Stimulated activated naive CD8-positive, alpha-beta T cell treated with anti-CD3 and anti-CD28 coated beads, Interleukin-15, amount 100 ng/mL, for 72 hours (primary cell): ENCODE results near the gene HOXD13.

Source experiments
- ATAC-seq: fragments of 150-1000 bp; cut with Tn5 transposase; 2 replicates; pipeline ENCODE4 v1.10.0; 2021; ENCODE audit warnings: mild to moderate bottlenecking, moderate library complexity
- DNase-seq, 2 donors: peaks; one replicate each; pipeline ENCODE4 v3.0.0; 2021 to 2022
- H3K27ac Mint-ChIP-seq, 2 donors: one replicate each; pipeline ENCODE4 v1.8.0; 2022; ENCODE audit warnings: mild to moderate bottlenecking in 2 of 2, mixed read lengths in 2 of 2, moderate library complexity in 2 of 2
- H3K27me3 Mint-ChIP-seq: one replicate; pipeline ENCODE4 v1.8.0; 2022; ENCODE audit warnings: mixed read lengths
- H3K4me1 Mint-ChIP-seq: one replicate; pipeline ENCODE4 v1.8.0; 2022; ENCODE audit warnings: mild to moderate bottlenecking, mixed read lengths
- H3K4me3 Mint-ChIP-seq, 2 donors: one replicate each; pipeline ENCODE4 v1.8.0; 2022; ENCODE audit warnings: mild to moderate bottlenecking in 2 of 2, mixed read lengths in 2 of 2, moderate library complexity in 1 of 2
- H3K9me3 Mint-ChIP-seq, 2 donors: one replicate each; pipeline ENCODE4 v1.8.0; 2022; ENCODE audit warnings: mixed read lengths in 2 of 2

The HOXD13 gene

GRCh38 chr2:176078541-176079284 lies 13.8 kb upstream of the HOXD13 start:
- peaks cover 36% of the 10 kb centered on the region for H3K4me1 Mint-ChIP-seq
- H3K27ac Mint-ChIP-seq, result peak overlapping the region in 1 of 2 donors; percentile 82

DNA sequence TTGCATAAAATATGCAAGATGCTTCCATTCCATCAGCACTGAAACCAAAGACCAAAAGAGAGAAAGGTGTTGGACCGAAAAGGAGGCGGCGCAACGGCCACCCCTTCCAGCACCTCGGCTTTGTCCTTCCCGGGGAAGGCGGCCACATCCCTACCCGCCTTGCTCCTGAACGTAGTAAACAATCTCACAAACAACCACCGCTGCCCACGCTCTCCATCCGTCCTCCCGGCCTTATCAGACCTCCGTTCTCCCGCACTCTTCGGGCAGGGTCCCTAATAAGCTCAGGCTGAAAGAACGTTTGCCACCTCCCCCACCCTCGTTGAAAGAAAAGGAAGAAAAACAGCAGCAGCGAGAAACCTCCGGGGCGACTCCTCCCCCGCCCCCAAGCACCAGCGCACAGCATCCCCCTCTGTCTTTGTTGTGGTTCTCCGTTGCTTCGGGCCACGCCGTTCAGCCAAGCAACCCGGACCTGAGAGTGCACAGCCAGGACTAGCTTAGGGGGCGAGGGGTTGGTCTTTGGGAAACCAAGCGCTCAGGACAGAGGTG lies 13.2 kb upstream of the HOXD13 start:
- H3K9me3 Mint-ChIP-seq, result peaks cover 17 to 54% of the 10 kb centered on the region in 2 donors
- H3K4me3 Mint-ChIP-seq, result peak overlapping the region; percentile 36 to 81
- DNase-seq, result no peak
- H3K4me1 Mint-ChIP-seq, result peaks cover 36% of the 10 kb centered on the region
- peaks cover 92% of the 10 kb centered on the region for H3K27me3 Mint-ChIP-seq
- H3K27ac Mint-ChIP-seq, result peak overlapping the region in 1 of 2 donors; percentile 82
- ATAC-seq, result no peak

More at GRCh38 chr2:176078541-176079284, 13.8 kb upstream of the HOXD13 start:
- no peak overlapping the region for H3K4me3 Mint-ChIP-seq
- ATAC-seq (no peak), DNase-seq (no peak)
- H3K27me3 Mint-ChIP-seq, result peaks cover 92% of the 10 kb centered on the region
- peaks cover 13 to 48% of the 10 kb centered on the region in 2 donors for H3K9me3 Mint-ChIP-seq

- no peak for DNase-seq
- peak; percentile 54 for ATAC-seq
- H3K9me3 Mint-ChIP-seq, result peaks cover 17 to 56% of the 10 kb centered on the region in 2 donors
- H3K27me3 Mint-ChIP-seq, result peaks cover 92% of the 10 kb centered on the region
- peaks cover 40% of the 10 kb centered on the region for H3K4me1 Mint-ChIP-seq
- peak overlapping the region; percentile 36 to 81 for H3K4me3 Mint-ChIP-seq
- H3K27ac Mint-ChIP-seq, result peak overlapping the region in 1 of 2 donors; percentile 82
Measured at GRCh38 chr2:176079831-176080539, 12.5 kb upstream of the HOXD13 start.

DNA sequence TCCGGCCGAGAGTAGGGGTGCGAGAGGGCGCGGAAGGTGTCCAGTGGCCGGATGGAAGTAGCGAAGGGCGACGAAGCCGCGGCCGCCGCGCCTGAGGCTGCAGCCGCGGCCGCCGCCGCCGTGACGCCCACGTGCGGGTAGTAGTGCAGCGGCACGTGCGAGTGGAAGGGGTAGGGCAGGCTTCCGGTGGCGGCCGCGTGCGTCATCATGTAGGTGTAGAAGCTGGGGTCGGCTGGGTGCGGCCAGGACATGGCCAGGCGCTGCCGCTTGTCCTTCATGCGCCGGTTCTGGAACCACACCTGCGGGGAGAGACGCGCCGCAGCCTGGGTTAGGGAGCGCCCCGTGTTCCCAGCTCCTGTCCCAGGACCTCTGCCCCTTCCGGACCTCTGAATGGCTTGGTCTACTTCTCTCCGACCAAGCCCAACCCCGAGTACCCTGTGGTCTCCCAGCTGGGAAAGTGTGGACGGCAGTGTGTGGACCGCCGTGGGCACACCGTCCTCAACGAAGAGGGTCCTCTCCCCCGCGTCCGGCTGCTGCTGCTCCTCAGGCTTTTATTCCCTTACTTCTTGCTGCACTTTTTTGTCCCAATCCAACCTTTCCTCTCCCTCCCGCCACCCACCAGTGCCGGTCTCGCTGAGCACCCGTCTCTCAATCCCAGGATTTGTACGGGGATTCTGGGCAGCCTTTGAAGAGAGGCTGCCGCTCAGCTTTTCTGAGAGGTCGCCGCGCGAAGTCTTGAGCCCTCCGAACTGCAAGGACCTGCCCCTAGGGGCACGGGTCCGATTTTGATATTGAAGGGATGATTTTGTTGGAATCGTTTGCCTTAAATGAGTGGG lies 11.8 kb upstream of the HOXD13 start:
- DNase-seq (no peak), ATAC-seq (peak; percentile 31)
- peaks cover 92% of the 10 kb centered on the region for H3K27me3 Mint-ChIP-seq
- peaks cover 43% of the 10 kb centered on the region for H3K4me1 Mint-ChIP-seq
- H3K9me3 Mint-ChIP-seq, result peaks cover 17 to 52% of the 10 kb centered on the region in 2 donors
- peak overlapping the region in 1 of 2 donors; percentile 52 for H3K4me3 Mint-ChIP-seq
- H3K27ac Mint-ChIP-seq, result peak overlapping the region in 1 of 2 donors; percentile 87

- Mint-ChIP-seq H3K27me3 (peaks cover 92% of the 10 kb centered on the region), H3K4me3 (peak overlapping the region in 1 of 2 donors; percentile 62), H3K4me1 (peaks cover 43% of the 10 kb centered on the region), H3K9me3 (peaks cover 16 to 45% of the 10 kb centered on the region in 2 donors), H3K27ac (peak overlapping the region in 1 of 2 donors; percentile 87)
- ATAC-seq (no peak), DNase-seq (no peak)
Measured at GRCh38 chr2:176081376-176081836, 11.1 kb upstream of the HOXD13 start.

DNA sequence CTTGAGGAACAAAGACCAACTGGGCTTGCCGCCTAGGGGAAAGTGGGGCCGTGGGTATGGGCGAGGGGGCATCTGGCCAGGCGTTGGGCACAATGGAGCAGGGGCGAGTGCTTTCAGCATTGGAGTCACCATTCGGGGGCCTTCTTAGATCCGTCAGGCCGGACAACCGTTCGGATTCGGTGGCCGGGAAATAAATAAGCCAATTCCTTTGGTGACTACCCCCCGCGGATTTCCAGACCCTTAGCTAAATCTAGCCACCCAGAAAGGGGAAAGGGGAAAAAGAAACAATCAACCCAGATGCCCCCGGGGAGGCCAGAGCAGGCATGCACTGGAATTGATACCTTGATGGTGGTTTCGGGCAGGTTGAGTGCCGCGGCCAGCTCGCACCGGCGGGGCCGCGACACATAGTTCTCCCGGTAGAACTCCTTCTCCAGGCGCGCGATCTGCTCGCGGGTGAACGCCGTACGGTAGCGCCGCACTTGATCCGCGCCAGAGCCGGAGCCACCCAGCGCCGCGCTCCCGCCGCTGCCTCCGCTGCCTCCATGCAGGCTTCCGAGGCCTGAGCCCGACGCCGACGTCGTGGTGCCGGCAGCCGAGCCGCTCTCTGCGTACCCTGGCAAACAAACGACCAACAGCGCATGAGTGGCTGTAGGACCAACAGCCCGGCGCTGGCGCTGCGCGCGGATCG lies 10.5 kb upstream of the HOXD13 start:
- no peak for ATAC-seq
- peaks cover 92% of the 10 kb centered on the region for H3K27me3 Mint-ChIP-seq
- no peak for DNase-seq
- peaks cover 12 to 45% of the 10 kb centered on the region in 2 donors for H3K9me3 Mint-ChIP-seq
- H3K4me1 Mint-ChIP-seq, result peaks cover 43% of the 10 kb centered on the region
- peak overlapping the region in 1 of 2 donors; percentile 62 for H3K4me3 Mint-ChIP-seq
- H3K27ac Mint-ChIP-seq, result peak overlapping the region in 1 of 2 donors; percentile 93

DNA sequence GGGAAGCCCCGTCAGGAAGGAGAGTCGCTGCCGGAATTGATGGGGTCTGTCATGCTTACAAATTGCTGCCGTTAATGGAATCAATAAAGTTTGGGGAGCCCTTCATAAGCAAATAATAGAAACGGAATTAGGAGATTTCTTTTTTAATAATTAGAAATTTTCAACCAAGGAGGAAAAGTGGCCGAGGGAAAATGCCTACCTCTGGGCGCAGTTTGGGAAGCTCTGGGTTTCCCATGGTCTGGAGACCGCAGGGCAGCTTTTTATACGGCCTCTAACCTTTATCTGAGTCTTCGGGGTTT lies 10.0 kb upstream of the HOXD13 start:
- Mint-ChIP-seq H3K4me1 (peaks cover 43% of the 10 kb centered on the region), H3K4me3 (no peak overlapping the region), H3K9me3 (peaks cover 12 to 49% of the 10 kb centered on the region in 2 donors), H3K27ac (peak overlapping the region in 1 of 2 donors; percentile 93), H3K27me3 (peaks cover 93% of the 10 kb centered on the region)
- DNase-seq, result no peak
- ATAC-seq, result no peak

DNA sequence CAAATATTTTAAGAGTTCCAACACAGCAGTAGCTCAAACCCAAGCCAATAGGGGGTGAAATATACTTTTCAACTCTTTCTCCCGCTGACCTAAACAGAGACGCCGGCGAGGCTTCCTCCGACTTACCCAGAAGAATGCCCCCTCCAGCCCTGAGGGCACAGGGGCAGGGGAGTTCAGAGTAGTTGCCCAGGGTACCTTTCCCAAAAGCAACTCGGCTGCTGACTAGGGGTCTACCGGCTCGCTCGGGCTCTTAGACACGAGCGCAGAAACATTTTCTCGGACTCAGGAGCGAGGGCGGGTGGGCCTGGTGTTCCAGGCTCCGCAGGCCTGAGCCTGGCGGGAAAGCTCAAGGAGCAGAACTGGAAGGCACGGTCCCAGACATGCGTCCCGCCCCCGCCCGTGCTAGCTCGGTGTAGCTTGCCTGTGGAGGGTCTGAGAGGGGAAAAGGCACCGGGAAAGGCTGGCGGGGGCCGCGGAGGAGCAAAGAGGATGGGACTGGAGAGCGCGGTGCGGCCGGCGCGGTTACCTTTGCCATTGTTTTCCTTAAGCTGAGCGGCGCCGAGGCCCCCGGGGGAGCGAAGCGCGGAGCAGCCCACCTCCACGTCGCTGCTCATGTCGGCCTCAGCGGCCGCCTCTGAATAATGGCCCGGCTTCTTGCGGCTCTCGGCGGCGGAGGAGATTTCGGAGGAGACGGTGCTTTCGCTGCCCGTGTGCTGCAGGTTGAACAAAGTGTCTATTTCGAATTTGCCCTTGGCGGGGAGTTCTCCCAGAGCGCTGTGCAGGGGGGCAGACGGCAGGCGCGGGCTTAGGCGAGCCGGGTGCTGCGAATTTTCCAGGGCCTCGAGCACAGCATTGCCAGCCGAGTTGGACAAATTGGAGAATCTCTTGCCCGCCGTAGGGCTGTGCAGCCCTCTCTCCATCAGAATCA lies 9.4 kb upstream of the HOXD13 start:
- H3K27me3 Mint-ChIP-seq, result peaks cover 97% of the 10 kb centered on the region
- DNase-seq, result no peak
- H3K9me3 Mint-ChIP-seq, result peaks cover 12 to 49% of the 10 kb centered on the region in 2 donors
- H3K4me3 Mint-ChIP-seq, result peak overlapping the region in 1 of 2 donors; percentile 55
- peak overlapping the region in 1 of 2 donors; percentile 93 for H3K27ac Mint-ChIP-seq
- H3K4me1 Mint-ChIP-seq, result peaks cover 45% of the 10 kb centered on the region
- ATAC-seq, result no peak

DNA sequence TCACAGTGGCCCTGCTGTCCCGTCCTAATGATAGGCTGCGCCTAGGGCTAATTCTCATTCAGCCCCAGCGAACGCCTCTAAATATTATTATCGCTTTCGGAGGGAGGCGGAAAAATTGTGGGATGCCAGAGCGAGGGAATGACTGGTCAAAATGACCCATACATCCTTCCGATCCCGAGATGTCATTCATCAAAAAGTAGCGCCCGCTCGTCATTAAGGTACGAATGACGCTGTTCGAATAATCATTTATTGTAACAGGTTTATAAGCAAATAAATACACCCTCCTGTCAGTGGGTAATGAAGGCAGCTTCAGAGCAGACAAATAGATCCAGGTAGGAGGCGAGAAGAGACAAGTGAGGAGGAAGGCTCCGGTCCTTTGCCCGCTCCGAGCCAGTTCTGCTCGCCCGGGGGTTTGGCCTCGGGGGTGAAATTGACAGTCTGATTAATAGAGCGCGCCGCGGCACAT lies 8.7 kb upstream of the HOXD13 start, which contains the start of gene EVX2:
TSS of gene EVX2 (minus strand) at position 167 of the 466 bp plus-strand sequence. CDS start 186 bp downstream, outside the sequence.
- Mint-ChIP-seq H3K4me3 (peak within 1 kb of the TSS; percentile 15 to 55), H3K27ac (peak within 1 kb of the TSS in 1 of 2 donors; percentile 93), H3K9me3 (peaks cover 8 to 43% of the 10 kb centered on the region in 2 donors), H3K4me1 (peaks cover 47% of the 10 kb centered on the region), H3K27me3 (peaks cover 97% of the 10 kb centered on the region)
- no peak for ATAC-seq
- DNase-seq, result no peak

DNA sequence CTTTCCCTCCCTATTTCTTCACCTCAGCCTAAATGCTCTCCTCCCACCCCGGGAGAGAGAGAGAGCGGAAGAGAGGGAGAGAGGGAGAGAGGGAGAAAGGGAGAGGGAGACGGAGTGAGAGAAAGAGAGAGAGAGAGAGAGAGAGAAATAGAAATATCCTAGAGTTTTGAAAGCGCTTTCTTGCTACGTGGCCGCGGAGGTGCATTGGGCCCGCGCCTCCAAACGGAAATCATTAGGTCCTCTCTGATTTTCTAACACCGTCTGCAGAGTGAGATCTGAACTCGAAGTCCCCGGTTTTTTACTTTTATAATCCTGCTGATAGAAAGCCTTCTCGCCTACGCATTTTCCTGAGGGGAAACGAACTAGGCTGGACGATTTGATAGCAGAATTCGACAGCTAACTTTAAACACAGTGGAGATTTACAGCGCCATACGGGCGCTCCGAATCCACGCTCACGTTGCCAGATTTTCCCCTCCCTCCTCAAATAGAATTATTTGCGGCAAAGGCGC lies 7.9 kb upstream of the HOXD13 start:
- Mint-ChIP-seq H3K9me3 (peaks cover 8 to 35% of the 10 kb centered on the region in 2 donors), H3K4me1 (peaks cover 39% of the 10 kb centered on the region), H3K27me3 (peaks cover 97% of the 10 kb centered on the region), H3K4me3 (no peak overlapping the region), H3K27ac (peak overlapping the region in 1 of 2 donors; percentile 23)
- DNase-seq (no peak), ATAC-seq (no peak)

GRCh38 chr2:176085120-176085788 lies 7.3 kb upstream of the HOXD13 start:
- Mint-ChIP-seq H3K9me3 (peaks cover 8 to 34% of the 10 kb centered on the region in 2 donors), H3K4me3 (peak overlapping the region in 1 of 2 donors; percentile 29), H3K27me3 (peaks cover 100% of the 10 kb centered on the region), H3K4me1 (peaks cover 37% of the 10 kb centered on the region), H3K27ac (peak overlapping the region in 1 of 2 donors; percentile 23)
- DNase-seq, result no peak
- ATAC-seq, result no peak

- Mint-ChIP-seq H3K27ac (no peak overlapping the region), H3K9me3 (peaks cover 8 to 30% of the 10 kb centered on the region in 2 donors), H3K27me3 (peaks cover 100% of the 10 kb centered on the region), H3K4me3 (peak overlapping the region in 1 of 2 donors; percentile 53), H3K4me1 (peaks cover 29% of the 10 kb centered on the region)
- DNase-seq (no peak), ATAC-seq (no peak)
Measured at GRCh38 chr2:176085861-176086771, 6.4 kb upstream of the HOXD13 start.
